GM19240 (cell line): ENCODE data around the gene ARHGAP20.
"Not testable (repeated sequence)": the region's sequence is repeated elsewhere in the genome, so short reads cannot be mapped to it uniquely, and the experiment has no call there.

Experiments used
- DNase-seq: peaks from one replicate; pipeline ENCODE4 v3.0.0; 2011; ENCODE audit warnings: low spot score; ENCODE audit not compliant: insufficient read length

ARHGAP20 gene

DNA sequence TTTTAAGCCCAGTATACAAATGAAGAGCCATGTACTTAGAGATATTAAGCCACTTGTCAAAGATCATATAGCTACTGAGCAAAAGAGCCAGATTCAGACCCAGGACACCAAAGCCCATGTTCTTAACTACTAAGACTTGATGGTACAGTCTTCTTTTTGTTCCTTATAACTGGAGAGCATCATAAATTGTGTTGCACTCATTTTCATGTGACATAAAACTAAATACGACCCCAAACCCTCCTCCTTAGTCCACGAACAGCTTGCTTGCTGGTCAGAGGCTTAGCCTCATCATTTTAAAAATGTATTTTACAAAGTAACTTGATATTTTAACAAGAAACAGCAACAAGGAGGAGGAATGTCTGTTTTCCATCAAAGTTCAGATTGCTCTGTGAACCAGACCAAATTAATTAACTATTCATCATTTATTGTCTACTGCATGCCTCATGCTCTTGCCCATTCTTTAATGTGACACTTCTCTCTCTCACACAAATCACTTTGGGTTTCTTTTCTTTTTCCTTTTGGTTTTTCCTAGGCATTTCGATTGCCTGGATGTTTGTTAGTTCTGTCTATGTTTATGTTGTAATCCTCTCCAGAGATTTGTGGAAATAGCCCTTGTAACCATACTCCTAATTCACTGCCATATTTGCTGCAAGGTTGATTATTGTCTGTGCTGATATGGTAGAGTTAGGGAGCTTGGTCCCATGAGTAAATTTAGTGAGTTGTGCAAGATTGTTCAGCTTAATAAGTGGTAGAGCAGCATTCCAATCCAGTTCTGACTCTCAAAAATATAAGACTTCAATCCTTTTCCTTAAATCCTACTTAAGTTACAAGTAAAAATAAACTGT lies 8.4 kb upstream of the ARHGAP20 start:
- no peak for DNase-seq

DNA sequence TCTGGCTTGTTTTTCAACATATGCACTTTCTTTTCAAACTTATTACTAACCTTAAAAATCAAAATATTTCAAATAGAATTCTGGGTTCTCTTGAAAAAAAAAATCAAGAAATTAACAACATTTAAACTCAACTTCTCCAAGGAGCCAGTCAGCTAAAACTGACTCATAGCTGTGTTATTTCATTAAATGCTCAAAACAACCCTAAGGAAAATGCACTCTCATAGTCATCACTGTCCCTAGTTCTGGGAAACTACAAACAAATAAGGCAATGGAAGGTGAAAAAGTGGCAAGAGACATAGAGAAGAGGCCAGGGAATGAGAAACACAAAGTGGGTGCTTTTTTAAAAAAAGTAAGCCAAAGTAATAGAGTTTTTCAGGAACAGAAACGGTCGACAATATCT lies 4.1 kb upstream of the ARHGAP20 start:
- DNase-seq = no peak

DNA sequence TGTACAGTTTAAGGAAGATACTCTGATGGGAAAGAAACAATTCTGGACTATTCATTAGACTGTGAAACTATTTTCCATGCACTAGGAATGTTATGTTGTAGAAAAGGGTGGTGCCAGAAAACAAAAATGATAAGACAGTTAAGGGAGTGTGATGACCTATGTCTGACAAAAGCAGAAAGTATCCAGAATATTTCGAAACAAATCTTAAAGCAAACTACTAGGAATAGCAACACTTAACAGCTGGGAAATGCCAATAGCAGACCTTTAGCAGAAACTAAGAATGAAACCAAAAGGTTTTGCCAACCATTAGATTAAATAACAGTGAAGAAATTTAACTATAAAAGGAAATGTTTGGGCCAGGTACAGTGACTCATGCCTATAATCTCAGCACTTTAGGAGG lies 3.3 kb upstream of the ARHGAP20 start:
- no peak for DNase-seq

DNA sequence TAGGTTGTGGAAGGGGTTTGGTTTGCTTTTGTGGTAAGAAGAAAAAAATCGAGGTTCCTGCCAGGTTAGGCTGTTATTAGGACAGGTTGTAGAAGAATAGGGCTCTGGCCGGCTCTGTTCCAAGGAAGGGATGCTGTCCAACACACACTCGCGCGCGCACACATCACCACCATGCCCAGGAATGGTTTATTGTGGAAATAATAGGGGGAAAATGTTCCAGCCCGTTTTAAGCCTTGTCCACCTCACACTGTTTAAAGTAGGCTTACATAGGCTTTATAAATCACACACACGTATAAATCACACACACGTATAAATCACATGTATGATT lies 1.2 kb upstream of the ARHGAP20 start:
- no peak for DNase-seq

DNA sequence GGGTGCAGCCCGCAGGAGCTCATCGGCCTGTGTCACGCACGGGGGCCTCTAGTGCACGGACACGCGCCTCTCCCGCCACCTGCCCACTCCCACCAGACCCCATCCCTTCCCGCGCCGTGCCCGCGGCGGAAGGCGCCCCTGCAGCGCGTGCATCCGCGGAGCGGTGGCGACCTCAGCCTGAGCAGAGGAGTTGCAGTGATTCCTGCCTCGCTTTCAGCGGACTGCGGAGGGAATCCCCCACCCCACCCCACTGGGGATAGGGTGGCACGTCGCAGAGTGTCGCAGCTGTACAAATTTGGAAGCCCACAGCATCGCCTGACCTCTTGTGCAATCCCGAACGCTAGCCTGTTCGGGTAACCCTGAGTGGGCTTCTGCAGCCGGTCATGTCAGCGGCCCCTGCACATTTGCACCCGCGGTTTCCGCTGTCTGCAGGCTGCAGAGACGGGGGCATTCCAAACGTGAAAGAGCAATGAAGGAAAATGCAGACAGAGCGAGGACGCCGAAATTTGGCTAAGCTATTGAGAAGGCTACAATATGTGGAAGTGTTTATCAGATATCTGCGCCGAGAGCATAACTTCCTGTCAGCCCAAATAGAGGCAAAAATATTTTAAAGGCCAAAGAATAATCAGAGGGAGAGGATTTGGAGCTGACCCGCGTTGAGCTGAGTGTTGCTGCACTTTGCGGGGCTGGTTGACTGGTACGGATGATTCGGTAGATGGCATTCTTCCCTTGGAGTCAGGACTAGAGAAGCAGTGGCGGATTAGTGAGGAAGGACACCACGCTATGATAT lies 617 bp upstream of the ARHGAP20 start:
- no peak for DNase-seq

DNA sequence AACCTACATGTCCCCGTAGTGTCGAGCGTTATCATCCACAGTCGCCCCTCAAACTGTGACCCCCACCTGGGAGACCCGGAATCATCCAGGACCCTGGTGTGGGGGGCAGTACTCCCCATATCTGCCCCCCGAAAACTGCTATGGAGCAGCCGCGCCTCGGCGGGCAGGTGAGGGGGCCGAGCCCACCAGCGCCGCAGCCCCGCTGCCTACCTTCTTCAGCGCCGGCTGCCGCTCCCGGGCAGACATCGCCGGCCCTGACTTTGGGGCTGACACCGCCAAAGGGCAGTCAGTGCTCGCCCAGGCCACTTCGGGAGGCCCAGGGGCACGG lies 825 bp downstream of the ARHGAP20 start:
- DNase-seq = no peak

DNA sequence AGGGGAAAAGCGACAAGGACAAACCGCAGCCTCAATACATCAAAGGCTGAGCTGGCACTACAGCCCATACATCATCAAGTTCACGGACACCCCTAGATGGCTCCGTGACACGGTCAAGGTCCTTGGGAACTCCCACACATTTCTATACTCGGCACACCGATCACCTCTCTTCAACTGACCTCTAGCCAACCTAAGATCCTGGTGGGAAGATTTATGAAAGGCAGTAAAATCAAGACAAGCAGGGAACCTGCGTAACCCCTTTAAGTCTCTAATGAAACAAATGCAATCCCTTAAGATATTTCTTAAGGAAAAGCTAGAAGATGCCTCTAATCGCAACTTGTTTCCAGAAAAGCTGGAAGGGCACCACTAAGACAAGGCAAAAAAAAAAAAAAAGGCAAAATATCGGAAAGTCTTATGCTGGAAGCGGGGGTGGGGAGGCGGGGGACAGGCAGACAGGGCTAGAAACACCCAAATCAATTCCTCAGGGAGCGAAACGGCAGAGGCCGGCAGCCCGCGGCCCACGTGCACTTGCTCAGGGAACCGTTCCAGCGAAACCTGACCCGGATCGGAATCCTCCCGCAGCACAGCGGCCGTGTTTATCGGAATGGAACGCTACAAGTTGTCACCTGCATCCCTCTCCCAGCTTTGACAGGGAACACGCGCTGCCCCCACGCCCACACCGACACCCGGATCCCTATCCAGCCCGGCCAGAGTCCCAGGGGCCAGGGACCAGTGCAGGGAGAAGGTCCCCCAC lies 1.4 kb downstream of the ARHGAP20 start:
- no peak for DNase-seq

DNA sequence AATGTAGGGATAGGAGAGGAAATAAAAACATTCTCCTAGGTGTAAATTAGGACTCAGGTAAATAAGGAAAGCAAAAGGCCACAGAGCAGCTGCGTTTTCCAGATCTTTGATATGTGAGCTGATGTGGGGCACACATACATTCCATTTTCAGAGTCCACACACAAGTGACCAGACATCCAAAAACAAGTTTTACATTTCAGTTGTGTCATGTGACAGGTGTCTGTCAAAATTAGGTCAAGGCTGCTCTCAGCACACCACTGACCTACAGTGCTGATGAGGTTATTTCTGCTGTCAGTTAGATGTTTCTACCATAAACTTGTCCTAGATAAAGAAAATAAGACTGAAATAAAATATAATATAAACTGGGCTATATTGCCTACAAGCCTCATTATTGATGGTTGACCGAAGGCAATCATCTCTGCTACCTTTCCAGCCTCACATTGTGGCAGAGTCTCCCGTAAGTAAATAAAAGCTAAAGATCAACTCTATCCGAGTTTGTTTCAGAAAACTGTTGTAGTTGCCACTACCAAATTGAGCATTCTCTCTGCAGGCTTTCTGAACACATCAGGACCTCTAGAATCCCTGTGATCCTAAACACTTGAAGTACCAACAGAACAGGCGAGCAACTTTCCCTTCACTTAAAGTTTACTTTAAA lies 7.9 kb downstream of the ARHGAP20 start:
- DNase-seq = no peak

DNA sequence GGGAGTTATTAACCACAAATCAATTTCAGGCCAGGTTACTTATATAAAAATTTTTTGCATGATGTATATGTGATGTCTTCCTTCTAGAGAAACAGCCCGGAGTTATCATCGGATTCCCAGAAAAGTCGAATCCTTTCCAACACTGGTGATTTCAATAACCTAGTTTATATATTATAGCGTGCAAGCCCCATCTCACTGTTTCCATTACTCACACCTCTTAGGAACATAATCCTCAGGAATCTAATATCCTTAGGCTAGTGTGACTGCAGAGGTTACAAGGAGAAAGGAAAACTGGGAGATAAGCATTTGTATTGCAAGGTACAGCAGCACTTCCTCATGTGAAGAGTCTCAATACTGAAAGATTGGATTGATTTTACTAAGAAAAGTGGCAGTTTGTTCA lies 20.3 kb downstream of the ARHGAP20 start:
- DNase-seq = no peak

DNA sequence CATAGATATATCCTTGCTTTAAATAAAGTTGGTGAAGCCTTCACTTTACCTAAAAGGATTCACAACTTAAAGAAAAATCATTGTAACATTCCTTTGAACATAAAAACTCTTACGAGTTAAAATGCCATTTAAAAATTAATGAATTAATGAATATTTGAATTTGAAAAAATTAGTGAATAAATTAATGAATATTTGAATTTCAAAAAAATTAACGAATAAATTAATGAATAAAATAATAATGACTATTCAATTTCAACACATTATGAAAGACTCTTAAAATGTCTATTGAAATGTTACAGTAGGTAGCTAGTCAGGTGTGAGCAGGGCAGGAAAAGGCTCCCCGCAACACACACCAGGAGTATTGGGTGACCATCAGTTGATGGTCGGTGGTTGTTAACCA lies 22.9 kb downstream of the ARHGAP20 start:
- DNase-seq = no peak

DNA sequence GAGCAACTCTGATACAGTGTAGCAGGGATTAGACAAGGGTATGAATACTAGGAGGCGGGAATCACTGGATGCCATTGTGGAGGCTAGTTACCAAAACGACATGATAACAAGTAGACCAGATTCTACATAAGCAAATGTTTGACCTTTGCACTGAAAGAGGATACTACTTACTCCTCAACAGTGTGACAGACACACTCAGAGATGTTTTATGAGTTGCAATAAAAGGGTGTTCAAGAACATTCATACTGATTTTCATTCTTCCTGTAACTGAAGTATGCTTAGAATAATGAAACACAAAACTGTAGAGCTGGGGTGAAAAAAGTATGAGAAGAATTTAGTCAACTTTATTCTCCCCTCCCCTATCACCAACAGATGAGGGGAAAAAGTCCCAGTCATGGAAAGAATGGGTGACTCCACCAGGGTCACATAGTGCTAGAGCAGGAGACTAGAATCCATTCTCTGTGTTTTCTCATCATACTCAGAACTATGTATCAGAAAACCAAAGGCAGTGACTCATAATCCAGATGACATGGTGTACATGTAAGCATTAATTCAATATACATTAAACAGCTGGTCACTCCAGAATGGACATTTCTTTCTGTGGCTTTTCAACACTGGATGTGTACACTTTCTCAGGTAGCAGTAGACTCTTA lies 32.8 kb downstream of the ARHGAP20 start:
- DNase-seq = no peak

DNA sequence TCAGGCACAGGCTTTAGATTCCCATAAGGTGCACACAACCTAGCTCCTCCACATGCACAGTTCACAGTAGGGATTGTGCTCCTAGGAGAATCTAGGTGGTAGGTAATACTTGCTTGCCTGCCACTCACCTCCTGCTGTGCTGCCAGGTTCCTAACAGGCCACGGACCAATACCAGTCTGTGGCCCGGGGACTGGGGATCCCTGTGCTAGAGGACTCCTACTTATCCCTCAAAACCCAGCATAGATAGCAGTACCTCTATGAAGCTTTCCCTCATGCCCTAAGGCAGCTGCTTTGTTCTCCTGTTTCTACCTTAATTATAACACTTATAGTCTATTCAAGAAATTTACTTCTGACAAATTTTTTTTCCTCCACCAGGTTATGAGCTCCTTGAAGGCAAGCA lies 36.7 kb downstream of the ARHGAP20 start:
- DNase-seq = no peak

DNA sequence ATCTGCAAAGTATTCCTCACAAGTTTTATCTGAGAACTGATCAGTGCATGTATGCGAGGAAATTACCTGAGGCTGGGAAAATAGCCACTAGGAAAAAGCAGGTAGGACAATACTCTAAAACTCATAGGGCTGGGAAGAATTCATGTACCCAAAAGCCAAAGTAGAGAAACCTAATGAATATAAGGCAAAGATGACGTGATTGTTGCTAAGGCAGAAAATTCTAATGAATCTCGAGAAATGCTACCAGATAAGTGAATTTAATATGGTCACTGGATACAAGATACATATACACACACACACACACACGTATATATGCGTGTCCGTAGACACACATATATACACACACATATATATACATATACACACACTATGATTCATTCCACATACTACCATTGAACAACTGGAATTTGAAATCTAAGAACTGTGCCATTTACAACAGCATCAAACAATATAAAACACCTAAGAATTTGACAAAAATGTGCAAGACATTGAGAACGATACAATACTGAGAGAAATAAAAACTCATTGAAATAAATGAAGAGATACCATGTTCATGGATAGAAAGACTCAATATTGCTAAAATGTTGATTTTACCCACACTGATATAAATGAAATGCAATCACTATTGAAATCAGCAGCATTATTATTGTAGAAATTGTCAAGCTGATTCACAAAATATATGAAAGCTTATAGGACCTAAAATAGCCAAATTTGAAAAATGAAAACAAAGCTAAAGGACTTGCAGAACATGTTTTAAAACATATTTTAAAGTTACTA lies 46.4 kb downstream of the ARHGAP20 start:
- DNase-seq = no peak

DNA sequence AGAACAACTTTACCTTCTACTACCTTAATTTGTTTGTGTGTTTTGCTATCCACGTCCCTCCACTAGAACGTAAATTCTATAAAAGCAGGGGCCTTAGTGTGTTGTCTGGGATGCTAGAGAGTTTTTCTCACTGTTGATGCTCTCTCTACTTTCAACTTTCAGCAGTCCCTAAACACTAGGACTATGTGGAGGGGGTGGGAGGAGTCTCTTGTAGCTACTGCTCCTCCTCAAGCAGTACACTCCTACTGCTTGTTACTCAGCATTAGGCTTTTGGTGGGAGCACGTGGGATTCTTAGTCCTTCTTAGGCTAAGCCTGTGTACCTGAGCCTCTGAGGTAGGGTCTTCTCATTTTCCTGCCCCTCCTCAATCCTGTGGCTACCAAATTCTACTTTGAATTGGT lies 56.3 kb downstream of the ARHGAP20 start:
- no peak for DNase-seq

DNA sequence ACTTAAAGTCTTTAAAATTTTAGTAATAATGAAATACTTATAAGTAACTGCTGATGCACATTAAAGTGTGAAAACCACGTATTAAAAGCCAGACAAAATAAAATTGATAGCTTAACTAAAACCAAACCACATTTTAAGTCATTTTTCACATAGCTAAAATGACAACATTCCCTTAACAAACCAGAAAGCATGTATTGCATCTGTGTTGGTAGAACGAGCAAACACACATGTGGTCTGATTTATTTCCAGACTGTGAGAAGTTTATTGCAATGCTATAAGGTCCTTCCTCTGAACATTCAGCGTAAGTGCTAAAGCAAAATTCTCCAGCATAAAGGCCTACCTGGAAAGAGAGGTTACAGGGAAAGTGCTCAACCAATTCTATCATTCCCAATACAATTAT lies 57.8 kb downstream of the ARHGAP20 start:
- DNase-seq = no peak

DNA sequence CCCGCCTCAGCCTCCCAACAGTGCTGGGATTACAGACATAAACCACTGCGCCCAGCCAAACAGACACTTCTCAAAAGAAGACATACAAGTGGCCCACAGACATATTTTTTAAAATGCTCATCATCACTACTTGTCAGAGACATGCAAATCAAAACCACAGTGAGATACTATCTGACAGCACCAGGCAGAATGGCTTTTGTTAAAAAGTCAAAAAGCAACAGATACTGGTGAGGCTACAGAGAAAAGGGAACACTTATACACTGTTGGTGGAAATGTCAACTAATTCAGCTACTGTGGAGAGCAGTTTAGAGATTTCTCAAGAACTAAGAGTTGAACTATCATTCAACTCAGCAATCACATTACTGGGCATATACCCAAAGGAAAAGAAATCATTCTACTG lies 67.0 kb downstream of the ARHGAP20 start:
- DNase-seq = no peak

DNA sequence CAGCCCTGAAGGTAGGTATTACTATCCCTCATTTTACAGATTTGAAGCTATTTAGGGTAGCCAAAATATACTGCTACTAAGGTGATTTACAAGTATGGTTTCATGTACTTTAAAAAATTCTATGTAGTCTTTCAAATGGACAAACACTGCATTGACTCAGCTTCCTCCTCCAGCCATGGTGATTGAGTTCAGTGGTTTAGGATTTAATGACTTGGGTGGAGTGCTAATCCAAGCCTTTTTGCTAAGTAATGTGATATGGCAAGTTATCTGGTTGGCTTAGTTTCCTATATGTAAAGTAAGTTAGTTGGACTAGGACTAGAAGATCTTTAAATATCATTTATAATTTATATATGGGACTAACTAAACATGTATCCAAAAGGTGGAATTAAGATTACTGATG lies 77.9 kb downstream of the ARHGAP20 start:
- DNase-seq = no peak

DNA sequence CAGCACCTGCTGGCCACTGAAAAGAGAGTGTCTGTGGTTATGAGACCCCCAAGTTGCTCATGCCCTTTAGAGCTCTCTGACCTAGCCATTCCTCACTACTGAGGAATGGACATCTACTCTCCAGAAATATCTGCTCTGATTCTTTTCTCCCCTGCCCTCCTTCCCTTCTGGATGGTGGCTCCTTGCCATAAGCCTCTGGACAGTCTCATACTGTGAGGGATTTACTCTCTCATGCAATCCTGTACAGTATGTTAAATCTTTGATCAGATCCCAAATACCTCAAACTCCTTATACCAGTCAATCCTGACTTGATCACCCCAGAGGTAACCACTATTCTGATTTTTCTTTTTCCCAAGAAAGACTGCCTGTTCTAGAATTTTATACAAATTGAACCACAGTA lies 80.7 kb downstream of the ARHGAP20 start:
- DNase-seq = no peak

DNA sequence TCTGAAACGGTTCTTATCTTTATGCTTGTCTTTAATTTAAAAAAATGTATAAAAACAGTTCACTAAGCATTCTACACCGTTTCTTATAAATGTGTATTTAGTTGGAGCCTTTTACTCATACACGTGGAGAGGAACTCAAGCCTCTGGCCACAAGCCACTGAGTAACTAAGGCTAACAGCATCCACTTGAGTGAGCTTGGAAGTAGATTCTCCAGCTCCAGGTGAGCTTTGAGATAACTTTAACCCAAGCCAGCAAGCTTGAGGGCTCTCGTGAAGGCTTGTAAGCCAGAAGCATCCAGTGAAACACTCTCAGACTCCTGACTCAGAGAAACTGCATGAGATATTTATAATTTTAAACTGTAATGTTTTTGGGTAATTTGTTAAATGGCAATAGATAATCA lies 82.6 kb downstream of the ARHGAP20 start:
- no peak for DNase-seq

DNA sequence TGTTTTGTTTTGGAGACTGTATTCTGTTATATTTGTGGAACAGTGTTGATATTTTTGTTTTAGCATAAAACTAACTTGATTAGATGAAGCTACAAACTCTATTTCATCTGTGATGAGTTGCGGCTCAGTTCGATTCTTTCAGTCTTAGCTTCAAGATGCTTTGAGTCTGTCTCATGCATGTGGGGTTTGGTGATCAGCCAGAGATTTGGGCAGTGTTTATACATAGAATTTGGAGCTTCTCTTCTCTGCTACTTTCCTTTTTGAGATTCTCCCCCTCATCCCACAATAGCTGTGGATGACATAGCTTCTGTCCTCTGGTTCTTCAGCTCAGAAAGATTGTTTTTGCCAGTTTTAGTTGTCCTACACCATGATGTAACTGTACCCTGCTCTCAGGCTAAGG lies 90.4 kb downstream of the ARHGAP20 start:
- no peak for DNase-seq

DNA sequence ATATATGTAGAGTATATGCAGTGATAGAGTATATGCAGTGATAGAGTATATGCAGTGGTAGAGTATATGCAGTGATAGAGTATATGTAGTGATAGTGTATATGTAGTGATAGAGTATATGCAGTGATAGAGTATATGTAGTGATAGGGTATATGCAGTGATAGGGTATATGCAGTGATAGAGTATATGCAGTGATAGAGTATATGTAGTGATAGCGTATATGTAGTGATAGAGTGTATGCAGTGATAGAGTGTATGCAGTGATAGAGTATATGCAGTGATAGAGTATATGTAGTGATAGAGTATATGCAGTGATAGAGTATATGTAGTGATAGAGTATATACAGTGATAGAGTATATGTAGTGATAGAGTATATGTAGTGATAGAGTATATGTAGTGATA lies 92.9 kb downstream of the ARHGAP20 start:
- not testable (repeated sequence) for DNase-seq
